Measurements from ENCODE around the gene DAPL1.
"Not testable (repeated sequence)": the region's sequence is repeated elsewhere in the genome, so short reads cannot be mapped to it uniquely, and the experiment has no call there.

GRCh38 chr2:158860179-158860578 is 65.1 kb downstream of the DAPL1 start:
- TF ChIP-seq POLR2A (IDR thresholded peaks at IDR 0.05) = not testable (repeated sequence)
- TF ChIP-seq, protein P1, sequence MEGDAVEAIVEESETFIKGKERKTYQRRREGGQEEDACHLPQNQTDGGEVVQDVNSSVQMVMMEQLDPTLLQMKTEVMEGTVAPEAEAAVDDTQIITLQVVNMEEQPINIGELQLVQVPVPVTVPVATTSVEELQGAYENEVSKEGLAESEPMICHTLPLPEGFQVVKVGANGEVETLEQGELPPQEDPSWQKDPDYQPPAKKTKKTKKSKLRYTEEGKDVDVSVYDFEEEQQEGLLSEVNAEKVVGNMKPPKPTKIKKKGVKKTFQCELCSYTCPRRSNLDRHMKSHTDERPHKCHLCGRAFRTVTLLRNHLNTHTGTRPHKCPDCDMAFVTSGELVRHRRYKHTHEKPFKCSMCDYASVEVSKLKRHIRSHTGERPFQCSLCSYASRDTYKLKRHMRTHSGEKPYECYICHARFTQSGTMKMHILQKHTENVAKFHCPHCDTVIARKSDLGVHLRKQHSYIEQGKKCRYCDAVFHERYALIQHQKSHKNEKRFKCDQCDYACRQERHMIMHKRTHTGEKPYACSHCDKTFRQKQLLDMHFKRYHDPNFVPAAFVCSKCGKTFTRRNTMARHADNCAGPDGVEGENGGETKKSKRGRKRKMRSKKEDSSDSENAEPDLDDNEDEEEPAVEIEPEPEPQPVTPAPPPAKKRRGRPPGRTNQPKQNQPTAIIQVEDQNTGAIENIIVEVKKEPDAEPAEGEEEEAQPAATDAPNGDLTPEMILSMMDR (IDR thresholded peaks at IDR 0.05) = not testable (repeated sequence)
